Mucosa of gallbladder (tissue), 1 donor: ENCODE measurements around the gene THEM5. TPM values are rescaled to one million over a fixed set of nuclear protein-coding genes. Genes with fewer than 3 reads are reported as not detected.
"Not testable (repeated sequence)": the region's sequence is repeated elsewhere in the genome, so short reads cannot be mapped to it uniquely, and the experiment has no call there.

Experiments used
- DNase-seq: peaks from one replicate; pipeline ENCODE4 v3.0.0-alpha.2; 2020; ENCODE audit warnings: low spot score
- total RNA-seq: library from RNA; stranded (reverse); gene quantifications from one replicate; pipeline ENCODE4 v1.2.1, GENCODE V29; 2021
- donor health status: DM: no; HTN: no; CAD: no.

THEM5 gene
- total RNA-seq: not detected

DNA sequence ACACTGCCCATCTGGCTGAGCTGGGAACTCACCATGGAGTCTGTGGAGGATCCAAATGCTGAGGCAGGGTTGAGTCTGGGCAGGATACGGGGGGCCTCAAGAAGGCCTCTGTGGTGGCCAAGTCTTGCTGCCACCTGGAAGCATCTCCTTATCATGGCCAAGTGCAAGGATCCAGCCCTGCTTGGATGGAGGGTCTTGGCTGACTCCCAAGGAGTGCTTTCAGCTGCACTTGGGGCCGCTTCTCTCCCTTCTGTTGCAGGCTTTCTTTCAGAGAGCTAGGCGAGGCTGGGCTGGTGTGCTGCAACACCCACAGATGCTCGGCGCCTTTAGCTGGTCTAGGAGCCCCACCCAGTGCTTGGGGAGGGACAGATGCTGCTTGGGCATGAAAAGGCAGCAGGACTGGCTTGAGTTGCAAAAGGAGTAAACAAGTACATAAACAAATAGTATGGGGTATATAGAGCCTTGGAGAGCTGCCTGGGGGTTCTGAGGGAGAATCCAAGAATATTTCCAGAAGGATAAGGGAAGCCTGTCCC, at the start of gene THEM5:
Gene THEM5, minus strand, starts transcription at position 302 of the 533 bp plus-strand sequence. Its CDS starts 147 bp downstream, at position 155.
- DNase-seq: no peak

- DNase-seq: no peak
Observed at GRCh38 chr1:151902858-151903257, 49.3 kb upstream of the THEM5 start.

DNA sequence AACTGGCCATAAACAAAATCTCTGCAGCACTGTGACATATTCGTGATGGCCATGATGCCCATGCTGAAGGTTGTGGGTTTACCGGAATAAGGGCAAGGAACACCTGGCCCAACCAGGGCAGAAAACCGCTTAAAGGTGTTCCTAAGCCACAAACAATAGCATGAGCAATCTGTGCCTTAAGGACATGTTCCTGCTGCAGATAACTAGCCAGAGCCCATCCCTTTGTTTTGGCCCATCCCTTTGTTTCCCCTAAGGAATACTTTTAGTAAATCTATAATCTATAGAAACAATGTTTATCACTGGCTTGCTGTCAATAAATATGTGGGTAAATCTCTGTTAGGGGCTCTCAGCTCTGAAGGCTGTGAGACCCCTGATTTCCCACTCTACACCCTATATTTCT, 47.3 kb upstream of the THEM5 start:
- not testable (repeated sequence) for DNase-seq

GRCh38 chr1:151898519-151898991, 45.0 kb upstream of the THEM5 start:
- DNase-seq: no peak

DNA sequence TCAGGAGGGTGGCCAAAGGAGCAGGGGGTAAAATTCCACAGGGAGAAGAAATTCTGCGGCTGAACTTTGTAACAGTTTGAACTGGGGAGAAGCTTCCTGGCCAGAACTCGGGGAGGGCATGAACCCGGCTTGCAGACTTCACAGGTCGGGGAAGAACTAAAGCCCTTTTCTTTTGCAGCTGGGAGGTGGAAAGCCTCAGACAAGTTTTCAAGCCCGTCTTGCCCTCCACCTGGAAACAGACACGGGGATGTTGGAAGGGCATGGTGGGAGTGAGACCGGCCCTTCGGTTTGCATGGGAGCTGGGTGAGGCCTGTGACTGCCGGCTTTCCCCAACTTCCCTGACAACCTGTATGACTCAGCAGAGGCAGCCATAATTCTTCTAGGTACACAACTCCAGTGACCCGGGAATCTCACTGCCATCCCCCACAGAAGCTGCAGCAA, 44.5 kb upstream of the THEM5 start:
- no peak for DNase-seq

- DNase-seq: no peak
Observed at GRCh38 chr1:151893176-151893924, 39.8 kb upstream of the THEM5 start.

- DNase-seq: no peak
Observed at GRCh38 chr1:151892190-151892589, 38.7 kb upstream of the THEM5 start.

DNA sequence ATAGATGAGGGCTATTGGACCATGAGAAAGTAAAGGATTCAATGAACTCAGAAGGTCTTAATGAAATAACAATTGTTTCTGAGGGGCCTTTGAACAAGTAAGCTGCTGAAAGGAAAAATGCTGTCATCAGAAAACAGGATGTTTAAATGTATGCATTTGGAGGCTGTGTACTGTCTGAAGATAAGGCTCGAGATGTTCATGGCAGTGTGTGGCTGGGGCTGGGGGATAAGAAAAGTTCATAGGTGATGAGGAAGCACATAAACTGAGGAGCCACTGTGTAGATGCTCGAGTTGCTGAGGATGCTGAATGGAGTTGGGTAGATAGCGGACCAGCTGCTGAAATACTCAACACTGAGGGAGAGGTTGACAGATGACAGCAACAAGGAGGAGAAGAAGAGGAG, 38.0 kb upstream of the THEM5 start:
- DNase-seq: no peak

DNA sequence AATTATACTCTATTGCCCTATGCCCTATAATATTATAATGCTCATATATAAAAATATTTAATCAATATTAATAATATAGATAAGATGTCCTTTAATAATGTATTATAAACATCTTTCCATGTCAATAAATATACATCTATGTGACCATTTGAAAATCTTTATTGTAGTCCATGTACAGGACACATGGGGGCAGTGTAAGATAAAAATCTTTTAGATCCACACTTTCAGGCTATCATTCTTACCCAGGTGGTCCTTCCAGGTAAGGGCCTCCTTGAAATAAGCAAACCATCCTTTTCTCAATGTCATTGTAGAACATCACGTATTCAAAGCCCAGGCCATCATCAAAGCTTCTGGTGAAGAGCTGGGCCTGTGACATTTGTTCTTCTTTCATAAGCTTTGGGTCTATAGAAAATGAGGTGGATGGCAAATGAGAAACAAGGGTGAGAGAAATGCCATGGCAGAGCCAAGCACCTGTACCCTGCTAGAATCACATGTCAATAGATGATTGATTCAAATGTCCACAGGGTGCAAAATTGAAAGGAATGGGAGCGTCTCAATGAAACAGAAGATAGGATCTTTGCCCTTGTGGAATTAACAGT, 35.6 kb upstream of the THEM5 start:
- DNase-seq: no peak

GRCh38 chr1:151887028-151887427, 33.5 kb upstream of the THEM5 start:
- DNase-seq: no peak

- DNase-seq: no peak
Observed at GRCh38 chr1:151885479-151885878, 32.0 kb upstream of the THEM5 start.

DNA sequence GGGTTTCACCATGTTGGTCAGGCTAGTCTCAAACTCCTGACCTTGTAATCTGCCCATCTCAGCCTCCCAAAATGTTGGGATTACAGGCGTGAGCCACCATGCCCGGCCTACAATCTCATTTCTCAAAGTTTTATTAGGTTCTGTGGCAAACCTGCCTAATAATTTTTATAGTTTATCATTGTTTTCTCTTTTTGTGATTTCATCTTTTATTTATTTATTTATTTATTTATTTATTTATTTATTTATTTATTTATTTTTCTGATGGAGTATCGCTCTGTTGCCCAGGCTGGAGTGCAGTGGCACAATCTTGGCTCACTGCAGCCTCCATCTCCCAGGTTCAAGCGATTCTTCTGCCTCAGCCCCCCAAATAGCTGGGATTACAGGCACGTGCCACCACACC, 31.4 kb upstream of the THEM5 start:
- DNase-seq: not testable (repeated sequence)

DNA sequence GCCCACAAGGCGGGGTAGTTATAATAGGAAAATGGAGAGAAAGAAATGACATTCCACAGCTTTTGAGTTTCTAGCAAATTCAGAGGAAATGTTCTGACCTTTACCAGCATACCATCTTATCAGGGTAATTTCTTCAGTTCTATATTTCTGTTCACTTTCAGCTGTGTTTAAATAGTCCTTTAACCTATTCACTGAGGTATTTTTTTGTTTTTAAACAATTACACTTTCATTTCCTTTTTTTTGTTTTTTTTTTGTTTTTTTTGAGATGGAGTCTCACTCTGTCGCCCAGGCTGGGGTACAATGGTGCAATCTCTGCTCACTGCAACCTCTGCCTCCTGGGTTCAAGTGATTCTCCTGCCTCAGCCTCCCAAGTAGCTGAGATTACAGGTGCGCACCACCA, 30.9 kb upstream of the THEM5 start:
- not testable (repeated sequence) for DNase-seq

DNA sequence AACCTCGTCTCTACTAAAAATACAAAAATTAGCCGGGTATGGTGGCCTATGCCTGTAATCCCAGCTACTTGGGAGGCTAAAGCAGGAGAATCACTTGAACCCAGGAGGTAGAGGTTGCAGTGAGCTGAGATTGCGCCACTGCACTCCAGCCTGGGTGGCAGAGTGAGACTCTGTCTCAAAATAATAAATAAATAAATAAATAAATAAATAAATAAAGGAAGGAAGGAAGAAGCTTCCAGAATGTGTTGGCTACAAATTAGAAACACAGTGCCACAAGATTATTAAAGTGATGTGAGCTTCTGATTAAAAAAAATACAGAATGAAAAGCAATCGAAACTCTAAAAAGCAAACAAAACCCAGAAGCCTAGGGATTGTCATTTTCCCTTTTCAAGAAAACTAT, 30.4 kb upstream of the THEM5 start:
- DNase-seq: not testable (repeated sequence)

- not testable (repeated sequence) for DNase-seq
Observed at GRCh38 chr1:151882918-151883317, 29.4 kb upstream of the THEM5 start.

DNA sequence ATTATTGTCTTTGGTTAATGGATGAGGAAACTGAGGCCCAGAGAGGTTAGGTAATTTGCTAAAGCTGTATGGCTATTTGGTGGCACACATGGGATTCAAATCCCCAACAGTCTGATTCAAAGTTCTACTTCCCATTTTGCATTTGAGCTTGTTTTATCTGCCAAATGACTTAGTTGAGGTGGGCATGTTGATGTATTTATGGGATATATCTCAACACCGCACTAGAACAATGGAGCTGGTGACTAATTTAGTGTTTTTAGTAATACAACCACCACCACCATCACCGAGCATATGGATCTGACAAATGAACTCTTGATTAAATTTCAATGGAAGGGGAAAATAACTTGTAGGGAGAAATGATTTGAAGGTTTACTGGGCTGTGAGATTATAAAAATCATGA, 29.0 kb upstream of the THEM5 start:
- no peak for DNase-seq

DNA sequence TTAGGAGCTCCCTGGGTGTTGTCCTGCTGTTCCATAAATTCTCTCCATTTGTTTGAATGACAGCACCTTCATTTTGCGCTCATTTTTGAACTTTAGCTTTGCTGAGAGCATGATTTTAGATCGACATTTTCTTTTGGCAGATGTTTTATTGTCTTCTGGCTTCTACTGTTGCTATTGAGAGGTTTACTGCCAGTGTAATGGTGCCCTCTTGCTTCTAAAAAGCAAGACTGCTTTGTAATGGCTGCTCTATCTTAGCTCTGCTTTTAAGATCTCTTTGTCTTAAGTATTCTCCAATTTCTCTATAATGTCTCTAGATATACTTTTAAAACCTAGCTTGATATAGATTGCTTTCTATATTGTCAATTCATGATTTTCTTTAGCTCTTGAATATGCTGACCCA, 28.0 kb upstream of the THEM5 start:
- no peak for DNase-seq

GRCh38 chr1:151875419-151876097, 22.0 kb upstream of the THEM5 start:
- DNase-seq: no peak

DNA sequence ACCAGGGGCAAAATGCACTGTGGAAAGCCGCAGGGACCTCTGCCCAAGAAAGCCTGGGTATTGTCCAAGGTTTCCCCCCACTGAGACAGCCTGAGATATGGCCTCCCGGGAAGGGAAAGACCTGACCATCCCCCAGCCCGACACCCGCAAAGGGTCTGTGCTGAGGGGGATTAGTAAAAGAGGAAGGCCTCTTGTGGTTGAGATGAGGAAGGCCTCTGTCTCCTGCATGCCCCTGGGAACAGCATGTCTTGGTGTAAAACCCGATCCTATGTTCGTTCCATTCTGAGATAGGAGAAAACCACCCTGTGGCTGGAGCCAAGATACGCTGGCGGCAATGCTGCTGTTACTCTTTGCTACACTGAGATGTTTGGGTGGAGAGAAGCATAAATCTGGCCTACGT, 19.3 kb upstream of the THEM5 start:
- DNase-seq: not testable (repeated sequence)

- no peak for DNase-seq
Observed at GRCh38 chr1:151871284-151872030, 17.9 kb upstream of the THEM5 start.

DNA sequence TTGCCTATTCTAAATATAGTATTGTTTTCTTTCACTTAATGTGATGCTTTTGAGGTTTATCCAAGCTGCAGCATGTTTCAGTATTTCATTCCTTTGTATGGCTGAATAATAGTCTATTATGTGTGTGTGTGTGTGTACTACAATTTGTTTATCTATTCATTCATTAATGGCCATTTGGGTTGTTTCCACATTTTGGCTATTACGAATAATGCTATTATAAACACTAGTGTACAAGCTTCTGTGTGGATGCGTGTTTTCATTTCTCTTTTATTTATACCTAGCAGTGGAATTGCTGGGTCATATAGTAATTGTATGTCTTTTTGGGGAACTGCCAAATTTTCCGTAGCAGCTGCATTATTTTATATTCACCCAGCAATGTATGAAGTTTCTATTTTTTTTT, 15.0 kb upstream of the THEM5 start:
- DNase-seq: no peak
